Measurements from ENCODE around the gene LMAN1L. TPM values are rescaled to one million over a fixed set of nuclear protein-coding genes. Genes with fewer than 3 reads are reported as not detected.
A peak's percentile ranks its signal among the peaks of the same experiment; 100 is the strongest.

LMAN1L gene
- total RNA-seq, 1 experiment from 2014 or later = 0.23 TPM

GRCh38 chr15:74815121-74815934 lies 2.7 kb downstream of the LMAN1L start:
- no peaks in the 10 kb centered on the region for H3K36me3 Mint-ChIP-seq (ENCODE audit: insufficient read depth, unreplicated experiment)

GRCh38 chr15:74815961-74816360 lies 3.3 kb downstream of the LMAN1L start:
- no TSS peak for BruUV-seq (replicated peaks)
- no peaks in the 10 kb centered on the region for H3K27me3 Mint-ChIP-seq (ENCODE audit: insufficient read depth, unreplicated experiment)
- H3K4me3 Mint-ChIP-seq (ENCODE audit: unreplicated experiment) = no peak overlapping the region
- intact Hi-C loops (cut with micrococcal nuclease) = no loop called here
- H3K27ac Mint-ChIP-seq (ENCODE audit: low read depth, unreplicated experiment) = no peak overlapping the region
- H3K4me1 Mint-ChIP-seq (ENCODE audit: insufficient read depth, unreplicated experiment) = peaks cover 45% of the 10 kb centered on the region
- H3K36me3 Mint-ChIP-seq (ENCODE audit: insufficient read depth, unreplicated experiment) = no peaks in the 10 kb centered on the region
- no peak for TF ChIP-seq CTCF (IDR thresholded peaks at IDR 0.05; ENCODE audit: unreplicated experiment)
- CTCF ChIA-PET = interaction anchor here (0.6 to 1.7 kb wide), 4 partner anchors 8 to 69 kb away, joined by 3 to 9 read pairs (median 4); no protein-coding TSS in a partner anchor
- POLR2A ChIA-PET = interaction anchor here (0.7 to 1.6 kb wide), 2 partner anchors 33 to 81 kb away, joined by 3 to 4 read pairs; no protein-coding TSS in a partner anchor
- DNase-seq (ENCODE audit: unreplicated experiment) = no peak
- no peaks in the 10 kb centered on the region for H3K9me3 Mint-ChIP-seq (ENCODE audit: unreplicated experiment)

More at GRCh38 chr15:74815121-74815934, 2.7 kb downstream of the LMAN1L start:
- Mint-ChIP-seq H3K4me1 (ENCODE audit: insufficient read depth, unreplicated experiment) (peaks cover 45% of the 10 kb centered on the region), H3K27ac (ENCODE audit: low read depth, unreplicated experiment) (no peak overlapping the region), H3K4me3 (ENCODE audit: unreplicated experiment) (no peak overlapping the region), H3K9me3 (ENCODE audit: unreplicated experiment) (no peaks in the 10 kb centered on the region), H3K27me3 (ENCODE audit: insufficient read depth, unreplicated experiment) (no peaks in the 10 kb centered on the region)
- no peak for DNase-seq (ENCODE audit: unreplicated experiment)
- BruUV-seq (replicated peaks) = no TSS peak
- POLR2A ChIA-PET = interaction anchor here (0.7 to 1.6 kb wide), 2 partner anchors 32 to 82 kb away, joined by 3 to 4 read pairs; no protein-coding TSS in a partner anchor
- CTCF ChIA-PET = interaction anchor here (0.6 to 1.7 kb wide), 3 partner anchors 9 to 18 kb away, joined by 3 to 9 read pairs (median 4); no protein-coding TSS in a partner anchor
- intact Hi-C loops (cut with micrococcal nuclease) = no loop called here
- TF ChIP-seq CTCF (IDR thresholded peaks at IDR 0.05; ENCODE audit: unreplicated experiment) = no peak

GRCh38 chr15:74816624-74817369 lies 4.2 kb downstream of the LMAN1L start:
- no peaks in the 10 kb centered on the region for H3K9me3 Mint-ChIP-seq (ENCODE audit: unreplicated experiment)
- DNase-seq (ENCODE audit: unreplicated experiment) = no peak
- peak overlapping the region; percentile 82 for H3K27ac Mint-ChIP-seq (ENCODE audit: low read depth, unreplicated experiment)
- H3K4me1 Mint-ChIP-seq (ENCODE audit: insufficient read depth, unreplicated experiment) = peaks cover 45% of the 10 kb centered on the region
- intact Hi-C loops (cut with micrococcal nuclease) = loop anchor here (1.0 kb wide), 2 partner anchors 26 to 85 kb away; no protein-coding TSS in a partner anchor
- H3K36me3 Mint-ChIP-seq (ENCODE audit: insufficient read depth, unreplicated experiment) = no peaks in the 10 kb centered on the region
- H3K4me3 Mint-ChIP-seq (ENCODE audit: unreplicated experiment) = no peak overlapping the region
- BruUV-seq (replicated peaks) = no TSS peak
- ChIA-PET CTCF (interaction anchor here (0.6 to 3.1 kb wide), 13 partner anchors 9 to 134 kb away, joined by 3 to 7 read pairs (median 5); no protein-coding TSS in a partner anchor), POLR2A (interaction anchor here (1.4 to 2.5 kb wide), 2 partner anchors 12 to 89 kb away, joined by 5 to 9 read pairs; partner anchors contain the start of gene FAM219B)
- no peaks in the 10 kb centered on the region for H3K27me3 Mint-ChIP-seq (ENCODE audit: insufficient read depth, unreplicated experiment)
- TF ChIP-seq CTCF (IDR thresholded peaks at IDR 0.05; ENCODE audit: unreplicated experiment) = no peak

All from MCF 10A (cell line).